ENCODE measurements around the gene GPATCH2. TPM values are rescaled to one million over a fixed set of nuclear protein-coding genes. Genes with fewer than 3 reads are reported as not detected.
"Not testable (repeated sequence)": the region's sequence is repeated elsewhere in the genome, so short reads cannot be mapped to it uniquely, and the experiment has no call there.

The GPATCH2 gene
- total RNA-seq, 1 donor from 2014 or later, result 12.9 TPM

- no peak overlapping the region for H3K4me3 Mint-ChIP-seq
- intact Hi-C loops (cut with micrococcal nuclease), result no loop called here
- H3K36me3 Mint-ChIP-seq (ENCODE audit: low read depth), result no peaks in the 10 kb centered on the region
Observed at GRCh38 chr1:217535601-217536377, 95.1 kb downstream of the GPATCH2 start.

GRCh38 chr1:217534566-217534965 lies 96.3 kb downstream of the GPATCH2 start:
- H3K27ac Mint-ChIP-seq, result no peak overlapping the region
- H3K4me3 Mint-ChIP-seq, result no peak overlapping the region
- no peaks in the 10 kb centered on the region for H3K9me3 Mint-ChIP-seq
- no peaks in the 10 kb centered on the region for H3K36me3 Mint-ChIP-seq (ENCODE audit: low read depth)
- H3K27me3 Mint-ChIP-seq (ENCODE audit: insufficient read depth), result no peaks in the 10 kb centered on the region
- no peaks in the 10 kb centered on the region for H3K4me1 Mint-ChIP-seq (ENCODE audit: low read depth)
- intact Hi-C loops (cut with micrococcal nuclease), result no loop called here
- DNase-seq (ENCODE audit: low spot score), result no peak

More at GRCh38 chr1:217535601-217536377, 95.1 kb downstream of the GPATCH2 start:
- Mint-ChIP-seq H3K9me3 (no peaks in the 10 kb centered on the region), H3K27ac (no peak overlapping the region), H3K27me3 (ENCODE audit: insufficient read depth) (no peaks in the 10 kb centered on the region), H3K4me1 (ENCODE audit: low read depth) (no peaks in the 10 kb centered on the region)
- DNase-seq (ENCODE audit: low spot score), result no peak

GRCh38 chr1:217528271-217528670 lies 102.6 kb downstream of the GPATCH2 start:
- Mint-ChIP-seq H3K4me3 (no peak overlapping the region), H3K27ac (no peak overlapping the region), H3K36me3 (ENCODE audit: low read depth) (no peaks in the 10 kb centered on the region), H3K4me1 (ENCODE audit: low read depth) (no peaks in the 10 kb centered on the region), H3K27me3 (ENCODE audit: insufficient read depth) (no peaks in the 10 kb centered on the region), H3K9me3 (no peaks in the 10 kb centered on the region)
- no peak for DNase-seq (ENCODE audit: low spot score)
- intact Hi-C loops (cut with micrococcal nuclease), result no loop called here

DNA sequence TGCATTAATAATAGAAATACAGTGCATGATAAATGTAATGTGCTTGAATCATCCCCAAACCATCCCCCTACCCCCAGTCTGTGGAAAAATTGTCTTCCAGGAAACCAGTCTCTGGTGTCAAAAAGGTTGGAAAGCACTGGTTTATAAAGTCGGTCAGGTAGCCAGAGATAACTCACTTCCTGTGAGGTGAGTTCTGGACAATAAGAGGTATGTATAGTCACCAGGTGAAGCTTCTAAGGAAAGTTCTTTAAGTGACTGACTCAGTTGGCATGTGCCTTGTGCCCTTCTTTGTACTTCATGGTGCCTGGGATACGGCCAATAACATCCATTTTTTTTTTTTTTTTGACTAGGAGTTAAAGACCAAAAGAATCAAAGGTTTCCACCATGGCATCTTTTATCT lies 103.7 kb downstream of the GPATCH2 start:
- intact Hi-C loops (cut with micrococcal nuclease), result no loop called here
- H3K27me3 Mint-ChIP-seq (ENCODE audit: insufficient read depth), result no peaks in the 10 kb centered on the region
- no peaks in the 10 kb centered on the region for H3K9me3 Mint-ChIP-seq
- no peak overlapping the region for H3K4me3 Mint-ChIP-seq
- H3K36me3 Mint-ChIP-seq (ENCODE audit: low read depth), result no peaks in the 10 kb centered on the region
- DNase-seq (ENCODE audit: low spot score), result no peak
- H3K27ac Mint-ChIP-seq, result no peak overlapping the region
- H3K4me1 Mint-ChIP-seq (ENCODE audit: low read depth), result no peaks in the 10 kb centered on the region

GRCh38 chr1:217526636-217527035 lies 104.3 kb downstream of the GPATCH2 start:
- Mint-ChIP-seq H3K4me1 (ENCODE audit: low read depth) (no peaks in the 10 kb centered on the region), H3K4me3 (no peak overlapping the region), H3K27me3 (ENCODE audit: insufficient read depth) (no peaks in the 10 kb centered on the region), H3K9me3 (no peaks in the 10 kb centered on the region), H3K27ac (no peak overlapping the region), H3K36me3 (ENCODE audit: low read depth) (no peaks in the 10 kb centered on the region)
- DNase-seq (ENCODE audit: low spot score), result no peak
- intact Hi-C loops (cut with micrococcal nuclease), result no loop called here

- H3K36me3 Mint-ChIP-seq (ENCODE audit: low read depth), result no peaks in the 10 kb centered on the region
- H3K27ac Mint-ChIP-seq, result no peak overlapping the region
- no peaks in the 10 kb centered on the region for H3K4me1 Mint-ChIP-seq (ENCODE audit: low read depth)
- H3K9me3 Mint-ChIP-seq, result no peaks in the 10 kb centered on the region
- intact Hi-C loops (cut with micrococcal nuclease), result no loop called here
- DNase-seq (ENCODE audit: low spot score), result no peak
- no peaks in the 10 kb centered on the region for H3K27me3 Mint-ChIP-seq (ENCODE audit: insufficient read depth)
- no peak overlapping the region for H3K4me3 Mint-ChIP-seq
Observed at GRCh38 chr1:217525773-217526490, 105.0 kb downstream of the GPATCH2 start.

DNA sequence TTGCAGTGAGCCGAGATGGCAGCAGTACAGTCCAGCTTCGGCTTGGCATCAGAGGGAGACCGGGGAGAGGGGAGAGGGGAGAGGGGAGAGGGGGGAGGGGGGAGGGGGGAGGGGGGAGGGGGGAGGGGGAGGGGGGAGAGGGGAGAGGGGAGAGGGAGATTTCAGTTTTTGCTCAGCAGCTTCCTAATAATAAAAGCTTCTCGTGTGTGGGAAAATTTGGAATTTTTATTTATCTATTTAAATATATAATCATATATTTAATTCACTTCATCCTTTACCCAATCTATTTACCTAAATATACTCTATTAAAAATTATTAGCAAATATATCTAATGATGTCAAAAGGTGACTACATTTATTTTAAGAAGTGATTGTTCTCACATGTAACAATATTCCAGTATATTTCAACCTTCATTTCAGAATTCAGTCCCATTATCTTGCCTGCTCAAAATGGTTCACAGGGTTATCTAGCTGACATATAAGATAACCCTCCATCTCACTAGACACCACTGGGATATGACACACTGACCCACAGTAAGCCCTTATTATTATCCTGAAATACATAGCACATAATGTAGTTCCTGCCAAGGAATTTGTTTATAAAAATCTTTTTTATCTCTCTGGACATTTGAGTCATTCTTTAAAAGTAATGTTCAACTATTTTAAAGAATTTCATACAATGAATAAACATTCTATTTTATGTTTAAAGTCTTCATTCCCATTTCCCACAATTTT lies 105.9 kb downstream of the GPATCH2 start:
- H3K9me3 Mint-ChIP-seq, result no peaks in the 10 kb centered on the region
- intact Hi-C loops (cut with micrococcal nuclease), result no loop called here

DNA sequence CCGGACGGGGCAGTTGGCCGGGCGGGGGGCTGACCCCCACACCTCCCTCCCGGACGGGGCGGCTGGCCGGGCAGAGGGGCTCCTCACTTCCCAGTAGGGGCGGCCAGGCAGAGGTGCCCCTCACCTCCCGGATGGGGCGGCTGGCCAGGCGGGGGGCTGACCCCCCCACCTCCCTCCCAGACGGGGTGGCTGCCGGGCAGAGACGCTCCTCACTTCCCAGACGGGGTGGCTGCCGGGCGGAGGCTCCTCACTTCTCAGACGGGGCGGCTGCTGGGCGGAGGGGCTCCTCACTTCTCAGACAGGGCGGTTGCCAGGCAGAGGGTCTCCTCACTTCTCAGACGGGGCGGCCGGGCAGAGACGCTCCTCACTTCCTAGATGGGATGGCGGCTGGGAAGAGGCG lies 107.0 kb downstream of the GPATCH2 start:
- H3K4me1 Mint-ChIP-seq (ENCODE audit: low read depth); intact Hi-C loops (cut with micrococcal nuclease): not testable (repeated sequence)

More for the DNA sequence above, 105.9 kb downstream of the GPATCH2 start:
- DNase-seq (ENCODE audit: low spot score), result no peak
- Mint-ChIP-seq H3K4me3 (no peak overlapping the region), H3K27me3 (ENCODE audit: insufficient read depth) (no peaks in the 10 kb centered on the region), H3K4me1 (ENCODE audit: low read depth) (no peaks in the 10 kb centered on the region), H3K27ac (no peak overlapping the region), H3K36me3 (ENCODE audit: low read depth) (no peaks in the 10 kb centered on the region)

DNA sequence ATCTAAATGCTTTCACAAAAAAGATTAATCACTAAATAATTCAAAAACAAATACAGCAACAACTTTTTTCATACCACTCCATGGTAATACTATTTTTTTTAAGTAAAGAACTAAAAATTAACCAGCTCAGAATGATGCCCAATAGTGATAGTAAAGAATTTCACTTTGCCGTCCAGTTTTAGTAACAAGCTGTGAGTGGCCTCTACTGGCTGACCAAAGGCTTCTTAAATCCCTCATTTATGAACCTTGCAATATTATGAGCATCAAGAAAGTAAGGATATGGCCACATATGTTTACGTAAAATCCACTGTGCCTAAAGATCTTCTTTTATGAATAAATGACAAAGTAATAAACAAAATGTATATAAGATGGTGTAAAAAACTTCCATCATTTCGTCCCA lies 108.6 kb downstream of the GPATCH2 start:
- no peak for DNase-seq (ENCODE audit: low spot score)
- Mint-ChIP-seq H3K27me3 (ENCODE audit: insufficient read depth) (no peaks in the 10 kb centered on the region), H3K9me3 (no peaks in the 10 kb centered on the region), H3K4me3 (no peak overlapping the region), H3K4me1 (ENCODE audit: low read depth) (no peaks in the 10 kb centered on the region), H3K36me3 (ENCODE audit: low read depth) (no peaks in the 10 kb centered on the region), H3K27ac (no peak overlapping the region)
- intact Hi-C loops (cut with micrococcal nuclease), result no loop called here

More for the DNA sequence above, 107.0 kb downstream of the GPATCH2 start:
- H3K27ac Mint-ChIP-seq; H3K9me3 Mint-ChIP-seq; H3K4me3 Mint-ChIP-seq; H3K27me3 Mint-ChIP-seq (ENCODE audit: insufficient read depth); DNase-seq (ENCODE audit: low spot score); H3K36me3 Mint-ChIP-seq (ENCODE audit: low read depth): not testable (repeated sequence)

GRCh38 chr1:217521317-217521716 lies 109.6 kb downstream of the GPATCH2 start:
- Mint-ChIP-seq H3K36me3 (ENCODE audit: low read depth) (no peaks in the 10 kb centered on the region), H3K9me3 (no peaks in the 10 kb centered on the region), H3K27ac (no peak overlapping the region), H3K27me3 (ENCODE audit: insufficient read depth) (no peaks in the 10 kb centered on the region), H3K4me1 (ENCODE audit: low read depth) (no peaks in the 10 kb centered on the region), H3K4me3 (no peak overlapping the region)
- intact Hi-C loops (cut with micrococcal nuclease), result no loop called here
- DNase-seq (ENCODE audit: low spot score), result no peak

GRCh38 chr1:217506878-217507277 lies 124.0 kb downstream of the GPATCH2 start:
- Mint-ChIP-seq H3K4me1 (ENCODE audit: low read depth) (no peaks in the 10 kb centered on the region), H3K36me3 (ENCODE audit: low read depth) (no peaks in the 10 kb centered on the region), H3K27ac (no peak overlapping the region), H3K4me3 (no peak overlapping the region), H3K9me3 (no peaks in the 10 kb centered on the region), H3K27me3 (ENCODE audit: insufficient read depth) (no peaks in the 10 kb centered on the region)
- DNase-seq (ENCODE audit: low spot score), result no peak
- intact Hi-C loops (cut with micrococcal nuclease), result no loop called here

GRCh38 chr1:217498209-217498608 lies 132.7 kb downstream of the GPATCH2 start:
- no peak overlapping the region for H3K27ac Mint-ChIP-seq
- H3K27me3 Mint-ChIP-seq (ENCODE audit: insufficient read depth), result no peaks in the 10 kb centered on the region
- DNase-seq (ENCODE audit: low spot score), result no peak
- H3K36me3 Mint-ChIP-seq (ENCODE audit: low read depth), result no peaks in the 10 kb centered on the region
- intact Hi-C loops (cut with micrococcal nuclease), result no loop called here
- no peak overlapping the region for H3K4me3 Mint-ChIP-seq
- H3K4me1 Mint-ChIP-seq (ENCODE audit: low read depth), result peaks cover 7% of the 10 kb centered on the region
- H3K9me3 Mint-ChIP-seq, result no peaks in the 10 kb centered on the region

DNA sequence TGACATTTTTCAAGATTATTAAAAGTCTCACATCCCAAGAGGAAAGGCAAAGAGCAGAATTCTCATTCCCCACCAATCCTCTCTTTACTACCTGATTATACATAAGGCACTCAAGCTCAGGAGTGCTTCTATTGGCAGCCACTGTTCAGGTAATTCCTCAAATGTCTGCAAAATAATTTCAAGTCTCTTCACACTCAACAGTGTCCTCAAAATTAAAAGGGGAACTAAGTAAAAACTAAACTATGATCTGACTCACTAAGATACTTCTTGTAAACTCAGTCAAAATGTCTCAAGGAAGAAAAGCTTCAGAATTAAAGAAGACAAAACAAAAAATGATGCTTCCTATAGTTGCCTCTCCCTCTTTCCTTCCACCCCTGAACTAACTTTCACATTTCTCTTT lies 135.6 kb downstream of the GPATCH2 start:
- H3K4me1 Mint-ChIP-seq (ENCODE audit: low read depth), result peaks cover 7% of the 10 kb centered on the region
- H3K36me3 Mint-ChIP-seq (ENCODE audit: low read depth), result no peaks in the 10 kb centered on the region
- no peaks in the 10 kb centered on the region for H3K27me3 Mint-ChIP-seq (ENCODE audit: insufficient read depth)
- intact Hi-C loops (cut with micrococcal nuclease), result no loop called here
- H3K27ac Mint-ChIP-seq, result no peak overlapping the region
- no peaks in the 10 kb centered on the region for H3K9me3 Mint-ChIP-seq
- DNase-seq (ENCODE audit: low spot score), result no peak
- no peak overlapping the region for H3K4me3 Mint-ChIP-seq

All from activated T-helper 1 cell treated with anti-CD3 and anti-CD28 coated beads, Interleukin-12 subunit alpha, Interleukin-12 subunit beta, Interleukin-2, Interleukin-4 antibody, amounts not matched to agents 30 ng/mL and 10 ng/mL and 1 ng/mL, durations not matched to agents 14 hours and 24 hours and 36 hours (primary cell).